Effector memory CD4-positive, alpha-beta T cell (primary cell): ENCODE results near the gene FSTL4.

Source experiments
- DNase-seq, 3 donors: peaks; one replicate each; pipeline ENCODE4 v3.0.0-alpha.2; 2020
- H3K27ac ChIP-seq: 2 replicates; pipeline ENCODE4 v1.7.0; 2013; ENCODE audit warnings: mild to moderate bottlenecking, low read length, moderate library complexity; ENCODE audit not compliant: insufficient read depth, poor library complexity, severe bottlenecking
- H3K27me3 ChIP-seq: replicated peaks from 2 replicates; pipeline ENCODE4 v1.7.0; 2013; ENCODE audit warnings: mild to moderate bottlenecking, low read length; ENCODE audit not compliant: insufficient read depth, control insufficient read depth, poor library complexity, severe bottlenecking
- H3K36me3 ChIP-seq: 2 replicates; pipeline ENCODE4 v1.7.0; 2013; ENCODE audit warnings: mild to moderate bottlenecking, low read length, moderate library complexity; ENCODE audit not compliant: control insufficient read depth, insufficient read depth
- H3K4me1 ChIP-seq: 2 replicates; pipeline ENCODE4 v1.7.0; 2013; ENCODE audit warnings: low read length, mild to moderate bottlenecking; ENCODE audit not compliant: control insufficient read depth, insufficient read depth, poor library complexity, severe bottlenecking
- H3K4me3 ChIP-seq: 2 replicates; pipeline ENCODE4 v1.7.0; 2013; ENCODE audit warnings: low read length, low read depth, mild to moderate bottlenecking; ENCODE audit not compliant: insufficient read depth, poor library complexity, severe bottlenecking
- H3K9me3 ChIP-seq: 2 replicates; pipeline ENCODE4 v1.7.0; 2013; ENCODE audit warnings: mild to moderate bottlenecking, low read length, moderate library complexity; ENCODE audit not compliant: control insufficient read depth

The FSTL4 gene

DNA sequence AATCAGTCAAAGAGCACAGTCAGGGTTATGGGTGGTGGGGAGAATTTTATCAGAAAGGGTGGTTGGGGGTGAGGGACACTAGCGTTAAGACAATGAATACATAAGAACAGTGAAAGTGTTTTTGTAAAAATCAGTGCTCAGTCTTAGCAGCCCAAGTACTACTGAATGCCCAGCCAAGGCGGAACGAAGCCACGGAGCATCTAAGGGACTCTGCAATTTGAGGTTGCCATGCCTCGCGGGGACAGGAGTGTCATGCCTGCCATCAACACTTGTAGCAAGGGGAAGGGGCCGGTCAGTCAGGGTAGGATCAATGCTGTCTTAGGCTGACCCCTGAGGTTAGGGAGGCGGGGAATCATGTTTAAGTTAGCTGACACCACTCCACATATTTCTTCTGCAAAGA, 13.3 kb downstream of the FSTL4 start:
- no peak overlapping the region for H3K4me3 ChIP-seq
- H3K27ac ChIP-seq = no peak overlapping the region
- DNase-seq = no peak
- no peaks in the 10 kb centered on the region for H3K36me3 ChIP-seq
- H3K4me1 ChIP-seq = no peaks in the 10 kb centered on the region
- H3K27me3 ChIP-seq = no peaks in the 10 kb centered on the region
- no peaks in the 10 kb centered on the region for H3K9me3 ChIP-seq

DNA sequence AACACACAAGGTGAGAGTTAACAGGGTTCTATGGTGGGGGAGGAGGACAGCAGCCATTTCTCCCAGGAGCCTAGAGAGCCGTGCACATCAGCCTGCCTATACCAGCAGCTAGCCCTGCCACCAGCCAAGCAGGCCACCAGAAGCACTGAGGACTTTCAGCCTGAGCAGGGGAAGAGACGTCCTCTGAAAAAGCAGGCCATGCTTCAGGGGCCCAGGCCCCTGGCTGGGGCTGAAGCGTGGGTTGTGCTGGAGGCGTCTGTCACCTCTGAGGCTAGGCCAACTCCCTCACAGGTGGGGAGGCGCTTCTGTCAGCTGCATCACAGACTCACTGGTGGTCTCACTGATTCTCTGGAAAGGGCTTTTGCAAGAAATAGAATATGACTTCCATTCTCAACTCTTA, 16.3 kb downstream of the FSTL4 start:
- DNase-seq = no peak
- H3K27ac ChIP-seq = no peak overlapping the region

GRCh38 chr5:133595465-133595864, 16.9 kb downstream of the FSTL4 start:
- no peak for DNase-seq
- no peaks in the 10 kb centered on the region for H3K36me3 ChIP-seq
- H3K27me3 ChIP-seq = no peaks in the 10 kb centered on the region
- H3K4me1 ChIP-seq = no peaks in the 10 kb centered on the region
- H3K9me3 ChIP-seq = no peaks in the 10 kb centered on the region
- H3K27ac ChIP-seq = no peak overlapping the region
- H3K4me3 ChIP-seq = no peak overlapping the region

More for the DNA sequence above, 16.3 kb downstream of the FSTL4 start:
- H3K4me3 ChIP-seq = no peak overlapping the region
- no peaks in the 10 kb centered on the region for H3K27me3 ChIP-seq
- H3K36me3 ChIP-seq = no peaks in the 10 kb centered on the region
- no peaks in the 10 kb centered on the region for H3K9me3 ChIP-seq
- H3K4me1 ChIP-seq = no peaks in the 10 kb centered on the region

GRCh38 chr5:133589286-133589685, 23.1 kb downstream of the FSTL4 start:
- Histone ChIP-seq H3K4me1 (no peaks in the 10 kb centered on the region), H3K4me3 (no peak overlapping the region), H3K36me3 (no peaks in the 10 kb centered on the region), H3K9me3 (no peaks in the 10 kb centered on the region), H3K27ac (no peak overlapping the region), H3K27me3 (no peaks in the 10 kb centered on the region)
- no peak for DNase-seq

- H3K27ac ChIP-seq = no peak overlapping the region
- no peaks in the 10 kb centered on the region for H3K27me3 ChIP-seq
- no peaks in the 10 kb centered on the region for H3K9me3 ChIP-seq
- no peaks in the 10 kb centered on the region for H3K4me1 ChIP-seq
- no peak overlapping the region for H3K4me3 ChIP-seq
- no peak for DNase-seq
- H3K36me3 ChIP-seq = no peaks in the 10 kb centered on the region
These were observed 29.4 kb downstream of the FSTL4 start for GRCh38 chr5:133582971-133583370.

GRCh38 chr5:133581918-133582317, 30.4 kb downstream of the FSTL4 start:
- no peak for DNase-seq
- Histone ChIP-seq H3K27me3 (no peaks in the 10 kb centered on the region), H3K4me3 (no peak overlapping the region), H3K36me3 (no peaks in the 10 kb centered on the region), H3K4me1 (no peaks in the 10 kb centered on the region), H3K9me3 (no peaks in the 10 kb centered on the region), H3K27ac (no peak overlapping the region)

GRCh38 chr5:133581348-133581747, 31.0 kb downstream of the FSTL4 start:
- no peak overlapping the region for H3K4me3 ChIP-seq
- no peaks in the 10 kb centered on the region for H3K9me3 ChIP-seq
- DNase-seq = no peak
- no peak overlapping the region for H3K27ac ChIP-seq
- no peaks in the 10 kb centered on the region for H3K27me3 ChIP-seq
- H3K4me1 ChIP-seq = no peaks in the 10 kb centered on the region
- no peaks in the 10 kb centered on the region for H3K36me3 ChIP-seq

DNA sequence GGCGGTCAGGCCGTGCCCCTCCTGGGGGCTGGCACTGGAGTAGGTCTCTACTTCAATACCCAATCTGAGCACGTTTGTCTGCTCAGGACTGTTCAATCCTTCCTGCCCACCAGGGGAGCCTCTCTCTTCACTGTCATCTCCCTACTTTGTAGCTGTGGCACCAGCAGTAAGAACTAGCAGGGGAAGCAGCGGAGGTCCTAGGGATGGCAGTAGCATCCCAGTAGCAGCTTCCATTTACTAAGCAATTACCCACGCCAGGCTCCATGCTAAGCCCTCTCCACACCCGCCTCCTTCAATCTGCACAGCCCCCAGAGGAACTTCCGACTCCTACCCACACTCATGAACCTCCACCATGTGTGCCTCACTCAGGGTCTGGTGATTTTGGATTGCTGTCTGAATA, 31.7 kb downstream of the FSTL4 start:
- H3K27ac ChIP-seq = no peak overlapping the region
- H3K9me3 ChIP-seq = no peaks in the 10 kb centered on the region
- no peak overlapping the region for H3K4me3 ChIP-seq
- no peaks in the 10 kb centered on the region for H3K36me3 ChIP-seq
- H3K27me3 ChIP-seq = no peaks in the 10 kb centered on the region
- DNase-seq = no peak
- H3K4me1 ChIP-seq = no peaks in the 10 kb centered on the region

GRCh38 chr5:133579766-133580165, 32.6 kb downstream of the FSTL4 start:
- Histone ChIP-seq H3K4me1 (no peaks in the 10 kb centered on the region), H3K9me3 (no peaks in the 10 kb centered on the region), H3K27ac (no peak overlapping the region), H3K27me3 (no peaks in the 10 kb centered on the region), H3K4me3 (no peak overlapping the region), H3K36me3 (no peaks in the 10 kb centered on the region)
- no peak for DNase-seq

GRCh38 chr5:133569347-133569746, 43.0 kb downstream of the FSTL4 start:
- no peak overlapping the region for H3K27ac ChIP-seq

DNA sequence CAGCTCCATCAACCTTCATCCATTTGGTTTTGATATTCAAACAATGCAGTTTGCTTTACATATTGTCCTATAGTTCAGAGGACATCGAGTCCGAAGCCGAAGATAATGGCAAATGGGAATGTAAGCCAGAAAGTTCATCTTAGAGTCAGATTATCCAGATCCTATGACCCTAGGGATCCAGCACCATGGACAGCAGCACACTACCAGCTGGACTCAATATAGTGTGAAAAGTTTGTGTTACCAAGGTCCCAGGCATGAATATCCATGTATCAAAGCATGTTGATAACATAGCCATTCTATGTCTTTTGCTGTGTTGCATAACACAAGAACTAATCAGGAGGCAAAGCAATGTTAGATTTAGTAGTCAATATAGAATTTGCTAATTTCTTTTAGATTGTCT, 46.3 kb downstream of the FSTL4 start:
- Histone ChIP-seq H3K4me3 (no peak overlapping the region), H3K36me3 (no peaks in the 10 kb centered on the region), H3K27ac (no peak overlapping the region), H3K9me3 (no peaks in the 10 kb centered on the region), H3K4me1 (no peaks in the 10 kb centered on the region), H3K27me3 (no peaks in the 10 kb centered on the region)
- no peak for DNase-seq

More at GRCh38 chr5:133569347-133569746, 43.0 kb downstream of the FSTL4 start:
- H3K9me3 ChIP-seq = no peaks in the 10 kb centered on the region
- H3K4me1 ChIP-seq = no peaks in the 10 kb centered on the region
- DNase-seq = no peak
- no peak overlapping the region for H3K4me3 ChIP-seq
- H3K27me3 ChIP-seq = no peaks in the 10 kb centered on the region
- H3K36me3 ChIP-seq = no peaks in the 10 kb centered on the region
